Endothelial cell of umbilical vein (primary cell): ENCODE measurements around the gene CNTN2. TPM values are rescaled to one million over a fixed set of nuclear protein-coding genes. Genes with fewer than 3 reads are reported as not detected.

Source experiments
- BruUV-seq: library from RNA; stranded (reverse); fragments of 400-500 nt; replicated peaks from 2 replicates; lab custom pipeline; 2021; lab: Mats Ljungman, UMichigan
- CTCF ChIA-PET: fragments of 300-600, 350-600 bp; sonication (Branson Sonifier 250); formaldehyde crosslinking; loops from one replicate; lab custom pipeline; 2021; ENCODE audit warnings: antibody characterized with exemption, inconsistent platforms; lab: Charles Lee
- POLR2A ChIA-PET: fragments of 300-600, 350-600 bp; sonication (Branson Sonifier 250); formaldehyde crosslinking; loops from one replicate; lab custom pipeline; 2021; ENCODE audit warnings: antibody characterized with exemption, inconsistent platforms; lab: Charles Lee
- DNase-seq: peaks from one replicate; pipeline ENCODE4 v3.0.0-alpha.2; 2011; ENCODE audit warnings: low read depth, low spot score
- FAIRE-seq: peaks from 2 replicates; lab custom pipeline; 2011; peaks lifted over from hg19 to GRCh38; lab: Jason Lieb, UNC
- H2AFZ ChIP-seq: 2 replicates; pipeline ENCODE4 v1.6.0; 2012; ENCODE audit warnings: low read depth, low read length, control low read depth, inconsistent platforms
- H3K27ac ChIP-seq: 2 replicates; pipeline ENCODE4 v1.5.1; 2011; ENCODE audit warnings: low read depth, mild to moderate bottlenecking, control low read depth, low read length, moderate library complexity; ENCODE audit not compliant: insufficient read depth
- H3K27me3 ChIP-seq, 2 experiments: 2 replicates each; pipeline versions ENCODE4 v1.6.0 to v1.6.1; 2011; ENCODE audit warnings: low read length in 2 of 2, mixed read lengths in 1 of 2; ENCODE audit not compliant: control insufficient read depth in 2 of 2, insufficient read depth in 2 of 2
- H3K36me3 ChIP-seq, 2 experiments: 2 replicates in 1 of 2; 3 replicates in 1 of 2; pipeline ENCODE4 v1.5.1; 2011; ENCODE audit warnings: low read length in 2 of 2, mild to moderate bottlenecking in 1 of 2, moderate library complexity in 1 of 2; ENCODE audit not compliant: control insufficient read depth in 2 of 2, insufficient read depth in 2 of 2; ENCODE audit errors: extremely low read depth in 1 of 2
- H3K4me1 ChIP-seq: 3 replicates; pipeline ENCODE4 v1.5.1; 2011; ENCODE audit warnings: mild to moderate bottlenecking, low read length; ENCODE audit not compliant: control insufficient read depth, insufficient read depth; ENCODE audit errors: extremely low read depth
- H3K4me2 ChIP-seq: 2 replicates; pipeline ENCODE4 v1.6.1; 2011; ENCODE audit warnings: low read length, control low read depth, mixed read lengths; ENCODE audit not compliant: insufficient read depth
- H3K4me3 ChIP-seq, 3 experiments: fragments of 200-600 bp in 1 of 3; sonication (generic), shearing (Covaris generic) in 1 of 3; replicated peaks in 1 of 3; 2 replicates each; pipeline ENCODE4 v1.5.1; 2011 to 2016; ENCODE audit warnings: control low read depth in 3 of 3, low read length in 3 of 3, mild to moderate bottlenecking in 2 of 3, inconsistent platforms in 1 of 3, low read depth in 1 of 3, moderate library complexity in 1 of 3; ENCODE audit not compliant: insufficient read depth in 1 of 3
- H3K79me2 ChIP-seq: 2 replicates; pipeline ENCODE4 v1.6.0; 2012; ENCODE audit warnings: low read length, inconsistent platforms; ENCODE audit not compliant: control insufficient read depth, insufficient read depth
- H3K9ac ChIP-seq: replicated peaks from 2 replicates; pipeline ENCODE3; 2011; ENCODE audit warnings: low read length, control low read depth; ENCODE audit not compliant: insufficient read depth; ENCODE audit errors: extremely low read depth
- H3K9me1 ChIP-seq: replicated peaks from 3 replicates; pipeline ENCODE4 v1.6.0; 2011; ENCODE audit warnings: mild to moderate bottlenecking, low read length; ENCODE audit not compliant: control insufficient read depth, insufficient read depth; ENCODE audit errors: extremely low read depth
- H3K9me3 ChIP-seq: replicated peaks from 2 replicates; pipeline ENCODE4 v1.5.1; 2012; ENCODE audit warnings: low read length, inconsistent platforms; ENCODE audit not compliant: control insufficient read depth, insufficient read depth
- H4K20me1 ChIP-seq: replicated peaks from 2 replicates; pipeline ENCODE3; 2011; ENCODE audit warnings: mild to moderate bottlenecking, low read length; ENCODE audit not compliant: control insufficient read depth, insufficient read depth; ENCODE audit errors: extremely low read depth
- EZH2 ChIP-seq: IDR thresholded peaks from 2 replicates; pipeline ENCODE4 v1.6.1; 2012; ENCODE audit warnings: borderline replicate concordance, low read depth, mild to moderate bottlenecking, moderate library complexity, low read length, inconsistent platforms; ENCODE audit not compliant: severe bottlenecking
- FOS ChIP-seq: IDR thresholded peaks from 2 replicates; pipeline ENCODE4 v1.6.1; 2011; ENCODE audit warnings: mild to moderate bottlenecking, low read length, moderate library complexity, borderline replicate concordance; ENCODE audit not compliant: insufficient read depth
- GATA2 ChIP-seq: IDR thresholded peaks from 2 replicates; pipeline ENCODE4 v1.7.0; 2011; ENCODE audit warnings: low read depth, mild to moderate bottlenecking, moderate library complexity, mixed read lengths, low read length; ENCODE audit not compliant: insufficient read length, insufficient read depth
- JUN ChIP-seq: IDR thresholded peaks from 2 replicates; pipeline ENCODE4 v1.6.1; 2011; ENCODE audit warnings: borderline replicate concordance, low read depth; ENCODE audit not compliant: insufficient read length, insufficient read depth
- MYC ChIP-seq: IDR thresholded peaks from one replicate; pipeline ENCODE4 v1.6.1; 2011; ENCODE audit warnings: mild to moderate bottlenecking, low read depth, low read length
- POLR2A ChIP-seq: IDR thresholded peaks from 2 replicates; pipeline ENCODE4 v1.6.1; 2012; ENCODE audit warnings: low read depth, mild to moderate bottlenecking, control low read depth, low read length
- POLR2AphosphoS5 ChIP-seq: IDR thresholded peaks from 2 replicates; pipeline ENCODE4 v1.6.1; 2012; ENCODE audit warnings: low read depth, mild to moderate bottlenecking, control low read depth, low read length, moderate library complexity; ENCODE audit not compliant: insufficient read depth
- dilution Hi-C: fragments of 300-500 bp; cut with MboI; formaldehyde crosslinking; loops from one replicate; pipeline ENCODE4 v1.15.0; 2019; ENCODE audit warnings: low sequenced_read_pairs; ENCODE audit not compliant: extremely low pct_ligation_motif_present
- intact Hi-C: fragments of 100-400 bp; cut with micrococcal nuclease; formaldehyde crosslinking; loops from one replicate; pipeline ENCODE4 v1.10.0; 2022
- polyA plus RNA-seq, 4 experiments: library from polyadenylated mRNA; depleted of rRNA in 3 of 4; stranded (reverse) in 3 of 4; unstranded in 1 of 4; fragments of >200 nt; gene quantifications; 2 replicates each; pipeline versions ENCODE4 v1.2.1 to v1.2.3, GENCODE V29; 2011 to 2012; ENCODE audit warnings: missing spikeins in 1 of 4
- total RNA-seq: library from RNA; stranded (reverse); gene quantifications from 2 replicates; pipeline ENCODE4 v1.2.3, GENCODE V29; 2021
- TF ChIP-seq, protein P1 (sequence below), 2 donors: IDR thresholded peaks; 1 replicate in 1 of 2; 2 replicates in 1 of 2; pipeline ENCODE4 v1.5.1; 2011; ENCODE audit warnings: low read length in 2 of 2, mild to moderate bottlenecking in 2 of 2, moderate library complexity in 2 of 2, control low read depth in 1 of 2, inconsistent platforms in 1 of 2, low read depth in 1 of 2; ENCODE audit not compliant: insufficient read depth in 1 of 2; ENCODE audit errors: extremely low read depth in 1 of 2
- TF ChIP-seq, protein P2 (sequence below): IDR thresholded peaks from 2 replicates; pipeline ENCODE4 v1.6.1; 2011; ENCODE audit not compliant: insufficient read depth, insufficient read length

The CNTN2 gene
- total and polyA plus RNA-seq, 2 donors (not counting 3 experiments of a cell fraction or from before 2014, with no cell fraction given), result not detected

DNA sequence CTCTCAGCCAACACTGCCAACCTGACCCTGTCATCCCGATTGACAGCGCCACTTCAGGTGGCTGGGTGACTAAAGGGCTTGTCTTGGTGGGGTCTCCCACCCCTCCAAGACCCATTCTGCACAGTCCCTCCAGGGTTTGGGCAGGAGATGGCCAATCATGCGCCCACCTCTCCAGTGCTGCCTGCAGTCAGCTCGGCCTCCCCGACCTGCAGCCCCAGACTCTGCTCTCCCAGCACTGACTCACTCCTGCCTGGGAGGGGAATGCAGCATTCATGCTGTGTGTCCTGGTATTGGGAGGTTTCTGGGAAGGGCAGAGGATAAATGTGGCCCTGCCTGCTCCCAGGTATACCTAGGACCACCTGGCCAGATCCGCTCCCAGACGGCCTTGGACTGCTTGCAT lies 31.5 kb downstream of the CNTN2 start:
- H3K27me3 ChIP-seq, result no peaks in the 10 kb centered on the region
- BruUV-seq, result no TSS peak
- no peaks in the 10 kb centered on the region for H3K36me3 ChIP-seq
- H3K4me2 ChIP-seq, result no peak overlapping the region
- no peaks in the 10 kb centered on the region for H3K4me1 ChIP-seq
- intact Hi-C loops (no loop called here), dilution Hi-C loops (no loop called here)
- CTCF ChIA-PET, result interaction anchor here (5.3 kb wide), 1 partner anchor 12 kb away, joined by 63 read pairs; no protein-coding TSS in a partner anchor
- no peaks in the 10 kb centered on the region for H3K79me2 ChIP-seq
- H3K9ac ChIP-seq, result no peak overlapping the region
- no peaks in the 10 kb centered on the region for H3K9me3 ChIP-seq
- DNase-seq (no peak), FAIRE-seq (no peak)
- POLR2A ChIA-PET, result no interaction called here
- H3K27ac ChIP-seq, result no peak overlapping the region
- H4K20me1 ChIP-seq, result no peaks in the 10 kb centered on the region
- no peaks in the 10 kb centered on the region for H3K9me1 ChIP-seq
- TF ChIP-seq EZH2 (no peak), MYC (no peak), POLR2A (no peak), GATA2 (no peak)
- TF ChIP-seq, protein P1, sequence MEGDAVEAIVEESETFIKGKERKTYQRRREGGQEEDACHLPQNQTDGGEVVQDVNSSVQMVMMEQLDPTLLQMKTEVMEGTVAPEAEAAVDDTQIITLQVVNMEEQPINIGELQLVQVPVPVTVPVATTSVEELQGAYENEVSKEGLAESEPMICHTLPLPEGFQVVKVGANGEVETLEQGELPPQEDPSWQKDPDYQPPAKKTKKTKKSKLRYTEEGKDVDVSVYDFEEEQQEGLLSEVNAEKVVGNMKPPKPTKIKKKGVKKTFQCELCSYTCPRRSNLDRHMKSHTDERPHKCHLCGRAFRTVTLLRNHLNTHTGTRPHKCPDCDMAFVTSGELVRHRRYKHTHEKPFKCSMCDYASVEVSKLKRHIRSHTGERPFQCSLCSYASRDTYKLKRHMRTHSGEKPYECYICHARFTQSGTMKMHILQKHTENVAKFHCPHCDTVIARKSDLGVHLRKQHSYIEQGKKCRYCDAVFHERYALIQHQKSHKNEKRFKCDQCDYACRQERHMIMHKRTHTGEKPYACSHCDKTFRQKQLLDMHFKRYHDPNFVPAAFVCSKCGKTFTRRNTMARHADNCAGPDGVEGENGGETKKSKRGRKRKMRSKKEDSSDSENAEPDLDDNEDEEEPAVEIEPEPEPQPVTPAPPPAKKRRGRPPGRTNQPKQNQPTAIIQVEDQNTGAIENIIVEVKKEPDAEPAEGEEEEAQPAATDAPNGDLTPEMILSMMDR (IDR thresholded peaks at IDR 0.05; ENCODE audit: extremely low read depth in 1 of 2, insufficient read depth in 1 of 2, low read depth in 1 of 2, low read length in 2 of 2), result no peak
- H2AFZ ChIP-seq, result no peak overlapping the region
- H3K4me3 ChIP-seq, result no peak overlapping the region

DNA sequence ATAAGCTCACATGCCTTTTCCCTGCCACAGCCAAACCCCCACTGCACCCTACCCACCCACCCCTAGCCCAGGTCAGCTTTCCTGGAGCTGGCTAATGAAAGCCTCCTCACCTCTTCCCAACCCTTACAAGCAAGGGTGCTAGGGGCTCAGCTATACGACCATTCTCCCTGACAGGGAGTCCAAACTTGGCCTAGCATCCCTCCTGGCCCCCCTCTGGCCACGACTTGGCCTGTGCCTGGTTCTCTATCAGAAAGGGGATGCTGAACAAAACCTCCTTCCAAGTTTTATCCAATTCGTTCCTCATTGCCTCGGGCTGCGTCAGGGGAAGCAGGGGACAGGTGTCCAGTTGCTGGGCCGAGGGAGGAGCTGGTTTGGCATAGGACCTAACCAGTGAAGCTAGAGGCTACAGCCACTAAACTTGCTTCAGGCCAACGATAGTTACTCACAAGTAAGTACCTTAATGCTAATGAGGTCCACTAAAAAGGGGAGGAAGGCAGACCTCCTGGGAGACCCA lies 32.7 kb downstream of the CNTN2 start:
- dilution Hi-C loops (no loop called here), intact Hi-C loops (no loop called here)
- FAIRE-seq (no peak), DNase-seq (no peak)
- H2AFZ ChIP-seq, result no peak overlapping the region
- TF ChIP-seq GATA2, result no peak
- no peak for TF ChIP-seq MYC
- TF ChIP-seq, protein P1 (IDR thresholded peaks at IDR 0.05; ENCODE audit: extremely low read depth in 1 of 2, insufficient read depth in 1 of 2, low read depth in 1 of 2, low read length in 2 of 2), result no peak
- no peak for TF ChIP-seq POLR2AphosphoS5
- TF ChIP-seq JUN, result no peak
- no peak for TF ChIP-seq FOS
- TF ChIP-seq, protein P2, sequence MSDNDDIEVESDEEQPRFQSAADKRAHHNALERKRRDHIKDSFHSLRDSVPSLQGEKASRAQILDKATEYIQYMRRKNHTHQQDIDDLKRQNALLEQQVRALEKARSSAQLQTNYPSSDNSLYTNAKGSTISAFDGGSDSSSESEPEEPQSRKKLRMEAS, result no peak
- no peak for TF ChIP-seq EZH2
- H4K20me1 ChIP-seq, result no peaks in the 10 kb centered on the region
- H3K27ac ChIP-seq, result no peak overlapping the region
- H3K9me1 ChIP-seq, result no peaks in the 10 kb centered on the region
- no peaks in the 10 kb centered on the region for H3K79me2 ChIP-seq
- no peak overlapping the region for H3K4me3 ChIP-seq
- ChIA-PET CTCF (interaction anchor here (1.0 to 5.3 kb wide), 2 partner anchors 14 to 180 kb away, joined by 3 to 63 read pairs; no protein-coding TSS in a partner anchor), POLR2A (interaction anchor here (0.6 kb wide), 1 partner anchor 434 kb away, joined by 3 read pairs; no protein-coding TSS in a partner anchor)
- no peaks in the 10 kb centered on the region for H3K27me3 ChIP-seq
- H3K9me3 ChIP-seq, result no peaks in the 10 kb centered on the region
- H3K4me1 ChIP-seq, result no peaks in the 10 kb centered on the region
- H3K36me3 ChIP-seq, result no peaks in the 10 kb centered on the region
- no TSS peak for BruUV-seq
- no peak overlapping the region for H3K9ac ChIP-seq
- no peak overlapping the region for H3K4me2 ChIP-seq
